ENCODE measurements around the gene TUSC2.

TUSC2 gene

DNA sequence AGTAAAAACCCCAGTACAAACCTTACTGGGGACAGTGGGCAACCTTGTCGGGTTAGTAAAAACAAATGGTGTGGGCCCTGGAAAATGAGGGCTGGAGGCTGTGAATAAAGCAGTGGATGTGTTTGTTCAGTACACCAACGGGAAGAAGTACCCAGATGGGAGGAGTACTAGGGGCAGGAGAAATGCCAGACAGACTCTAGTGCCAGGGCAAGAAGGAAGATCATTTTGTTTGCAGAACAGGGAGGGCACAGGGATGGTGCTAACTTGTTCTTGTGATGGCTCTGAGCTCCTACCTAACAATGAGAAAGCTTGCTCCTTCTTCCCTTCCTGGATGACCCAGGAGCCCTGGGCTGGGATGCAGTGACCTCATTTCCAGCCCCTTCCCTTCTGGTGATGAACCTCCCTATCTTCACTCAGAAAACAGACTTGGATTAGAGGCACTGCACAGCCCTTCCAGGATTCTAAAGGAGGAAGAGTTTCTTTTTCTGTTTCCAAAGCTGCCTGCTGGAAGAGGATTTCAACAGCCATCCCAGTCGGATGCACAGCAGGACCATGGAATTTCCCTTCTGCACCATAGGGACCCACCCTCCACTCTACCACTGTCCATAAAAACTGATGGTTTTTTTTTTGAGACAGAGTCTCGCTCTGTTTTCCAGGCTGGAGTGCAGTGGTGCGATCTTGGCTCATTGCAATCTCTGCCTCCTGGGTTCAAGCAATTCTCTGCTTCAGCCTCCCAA is 6.5 kb upstream of the TUSC2 start:
- no peak for DNase-seq (ENCODE audit: low spot score)
- peak overlapping the region; percentile 91 to 95 for H3K27ac ChIP-seq
- peak overlapping the region; percentile 43 for H3K4me3 ChIP-seq
- TF ChIP-seq, protein P1, sequence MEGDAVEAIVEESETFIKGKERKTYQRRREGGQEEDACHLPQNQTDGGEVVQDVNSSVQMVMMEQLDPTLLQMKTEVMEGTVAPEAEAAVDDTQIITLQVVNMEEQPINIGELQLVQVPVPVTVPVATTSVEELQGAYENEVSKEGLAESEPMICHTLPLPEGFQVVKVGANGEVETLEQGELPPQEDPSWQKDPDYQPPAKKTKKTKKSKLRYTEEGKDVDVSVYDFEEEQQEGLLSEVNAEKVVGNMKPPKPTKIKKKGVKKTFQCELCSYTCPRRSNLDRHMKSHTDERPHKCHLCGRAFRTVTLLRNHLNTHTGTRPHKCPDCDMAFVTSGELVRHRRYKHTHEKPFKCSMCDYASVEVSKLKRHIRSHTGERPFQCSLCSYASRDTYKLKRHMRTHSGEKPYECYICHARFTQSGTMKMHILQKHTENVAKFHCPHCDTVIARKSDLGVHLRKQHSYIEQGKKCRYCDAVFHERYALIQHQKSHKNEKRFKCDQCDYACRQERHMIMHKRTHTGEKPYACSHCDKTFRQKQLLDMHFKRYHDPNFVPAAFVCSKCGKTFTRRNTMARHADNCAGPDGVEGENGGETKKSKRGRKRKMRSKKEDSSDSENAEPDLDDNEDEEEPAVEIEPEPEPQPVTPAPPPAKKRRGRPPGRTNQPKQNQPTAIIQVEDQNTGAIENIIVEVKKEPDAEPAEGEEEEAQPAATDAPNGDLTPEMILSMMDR (IDR thresholded peaks at IDR 0.05) = no peak

DNA sequence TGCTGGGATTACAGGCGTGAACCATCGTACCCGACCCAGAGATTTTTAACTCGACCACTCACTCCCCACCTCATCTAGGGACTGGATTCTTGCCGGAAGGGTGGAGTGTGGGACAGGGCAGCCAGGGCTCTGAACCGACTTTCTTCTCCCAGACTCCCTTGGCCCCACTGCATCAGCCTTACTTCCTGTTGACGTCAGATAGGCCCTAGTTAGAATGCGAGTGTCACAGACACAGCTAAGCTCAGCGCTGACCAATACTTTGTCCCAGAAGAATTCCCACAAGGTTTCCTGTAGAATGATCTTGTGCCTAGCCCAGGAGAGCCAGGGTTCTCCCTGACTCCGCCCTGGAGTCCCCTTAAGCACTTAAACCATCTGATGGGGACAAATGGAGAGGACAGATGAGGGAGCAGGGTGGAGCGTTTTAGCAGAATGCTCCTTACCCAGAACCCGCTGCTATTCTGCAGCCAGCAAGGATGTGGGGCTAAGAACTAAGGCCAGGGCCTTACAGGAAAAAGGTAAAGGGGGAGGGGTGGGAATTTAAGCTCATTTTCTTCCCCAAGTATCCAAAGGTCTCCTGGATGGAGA is 5.8 kb upstream of the TUSC2 start:
- Histone ChIP-seq H3K27ac (peak overlapping the region; percentile 91 to 95), H3K4me3 (peak overlapping the region; percentile 43)
- TF ChIP-seq, protein P1 (IDR thresholded peaks at IDR 0.05) = no peak
- DNase-seq (ENCODE audit: low spot score) = peak; percentile 90

DNA sequence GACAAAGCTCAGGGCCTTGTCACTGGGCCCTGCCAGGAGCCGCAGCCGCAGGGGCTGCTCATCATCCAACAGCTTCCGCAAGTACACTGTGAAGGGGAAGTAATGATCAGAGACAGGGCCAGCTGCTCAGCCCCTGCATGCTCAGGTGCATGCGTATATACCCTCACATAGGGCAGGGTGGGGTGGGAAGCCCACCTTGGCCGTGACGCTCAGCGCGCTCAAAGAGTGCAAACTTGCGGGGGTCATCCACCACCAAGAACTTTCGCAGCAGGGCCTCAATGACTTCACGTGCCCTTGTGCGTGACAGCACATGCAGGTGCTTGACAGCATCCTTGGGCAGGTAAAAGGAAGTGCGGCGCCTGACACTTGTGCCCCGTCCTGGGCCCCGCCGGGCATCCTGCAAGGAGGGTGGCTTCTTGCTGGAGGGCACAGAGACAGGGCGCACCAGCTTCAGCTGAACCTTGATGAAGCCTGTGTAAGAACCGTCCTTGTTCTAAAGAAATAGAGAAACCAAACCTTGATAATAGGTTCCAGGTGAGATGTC is 3.4 kb upstream of the TUSC2 start:
- no peak overlapping the region for H3K27ac ChIP-seq
- TF ChIP-seq, protein P1 (IDR thresholded peaks at IDR 0.05) = no peak
- H3K4me3 ChIP-seq = no peak overlapping the region
- DNase-seq (ENCODE audit: low spot score) = no peak

DNA sequence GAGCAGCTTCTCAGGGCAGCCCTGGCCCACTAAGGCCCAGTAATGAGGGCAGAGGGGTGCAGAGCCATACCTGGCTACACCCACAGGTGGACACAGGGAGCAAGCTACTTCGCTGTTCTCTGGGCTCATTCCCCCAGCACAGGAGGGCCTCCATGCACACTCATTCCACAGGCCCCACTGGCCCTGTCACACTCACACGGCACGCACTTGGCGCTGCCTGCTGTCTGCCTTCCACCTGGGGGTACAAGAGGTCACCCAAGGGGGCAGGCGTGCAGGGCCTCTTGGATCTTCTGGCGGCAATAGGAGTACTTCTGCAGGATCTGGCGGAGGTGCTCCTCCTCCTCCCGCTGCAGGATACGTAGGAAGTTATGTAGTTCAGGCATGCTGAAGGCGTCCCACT is 2.3 kb upstream of the TUSC2 start:
- TF ChIP-seq, protein P1 (IDR thresholded peaks at IDR 0.05) = no peak

DNA sequence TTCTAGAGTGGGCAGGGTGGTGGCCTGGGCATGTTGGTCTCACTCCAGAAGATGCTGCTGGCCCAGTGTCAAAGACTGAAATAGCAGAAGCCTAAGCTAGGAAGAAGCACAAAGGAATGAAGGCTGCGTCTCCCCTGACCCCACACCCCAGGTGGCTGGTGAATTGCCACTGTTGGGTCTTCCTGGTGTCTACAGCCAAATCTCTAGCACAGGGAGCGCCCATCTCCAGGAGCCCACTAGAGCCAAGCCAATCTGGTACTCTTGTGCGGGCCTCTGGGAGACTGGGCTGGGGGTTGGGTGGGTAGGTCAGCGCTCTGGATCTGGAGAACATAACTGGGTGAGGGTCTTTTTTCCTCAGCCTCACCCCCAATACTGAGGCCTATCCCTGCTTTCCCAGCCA is 894 bp downstream of the TUSC2 start:
- no peak for DNase-seq (ENCODE audit: low spot score)
- TF ChIP-seq, protein P1 (IDR thresholded peaks at IDR 0.05) = no peak
- peak overlapping the region; percentile 80 to 85 for H3K27ac ChIP-seq
- peak overlapping the region; percentile 99 for H3K4me3 ChIP-seq

More for the DNA sequence above, 2.3 kb upstream of the TUSC2 start:
- no peak overlapping the region for H3K4me3 ChIP-seq
- no peak for DNase-seq (ENCODE audit: low spot score)
- no peak overlapping the region for H3K27ac ChIP-seq

DNA sequence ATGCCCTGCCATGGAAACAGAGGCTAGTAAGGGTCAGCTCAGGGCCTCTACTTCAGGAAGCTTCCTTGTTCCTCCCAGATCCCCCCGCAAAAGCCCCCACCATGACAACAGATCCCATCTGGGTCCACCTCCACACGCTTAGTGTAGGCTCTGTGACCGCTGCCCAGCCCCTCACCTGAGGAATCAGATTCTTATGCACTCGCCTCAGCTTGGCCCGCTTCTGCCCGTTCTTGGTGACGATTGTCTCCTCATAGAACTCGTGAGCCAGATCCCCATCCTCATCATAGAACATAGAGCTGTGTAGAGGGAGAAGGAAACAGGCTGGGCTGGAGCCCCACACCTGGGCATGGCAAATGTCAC is 1.9 kb downstream of the TUSC2 start:
- Histone ChIP-seq H3K4me3 (no peak overlapping the region), H3K27ac (peak overlapping the region in 1 of 2 donors; percentile 3)
- TF ChIP-seq, protein P1 (IDR thresholded peaks at IDR 0.05) = no peak
- DNase-seq (ENCODE audit: low spot score) = no peak

Measured in coronary artery (tissue), 2 donors.